Jurkat, Clone E6-1 (cell line): Measurements from ENCODE around the gene PRDM16.

Source experiments
- DNase-seq: peaks from one replicate; pipeline ENCODE4 v3.0.0-alpha.2; 2011; ENCODE audit warnings: low read depth, low spot score
- H3K4me3 ChIP-seq: 2 replicates; pipeline ENCODE4 v1.5.1; 2011; ENCODE audit warnings: mild to moderate bottlenecking, low read length, control low read depth, moderate library complexity

The PRDM16 gene

DNA sequence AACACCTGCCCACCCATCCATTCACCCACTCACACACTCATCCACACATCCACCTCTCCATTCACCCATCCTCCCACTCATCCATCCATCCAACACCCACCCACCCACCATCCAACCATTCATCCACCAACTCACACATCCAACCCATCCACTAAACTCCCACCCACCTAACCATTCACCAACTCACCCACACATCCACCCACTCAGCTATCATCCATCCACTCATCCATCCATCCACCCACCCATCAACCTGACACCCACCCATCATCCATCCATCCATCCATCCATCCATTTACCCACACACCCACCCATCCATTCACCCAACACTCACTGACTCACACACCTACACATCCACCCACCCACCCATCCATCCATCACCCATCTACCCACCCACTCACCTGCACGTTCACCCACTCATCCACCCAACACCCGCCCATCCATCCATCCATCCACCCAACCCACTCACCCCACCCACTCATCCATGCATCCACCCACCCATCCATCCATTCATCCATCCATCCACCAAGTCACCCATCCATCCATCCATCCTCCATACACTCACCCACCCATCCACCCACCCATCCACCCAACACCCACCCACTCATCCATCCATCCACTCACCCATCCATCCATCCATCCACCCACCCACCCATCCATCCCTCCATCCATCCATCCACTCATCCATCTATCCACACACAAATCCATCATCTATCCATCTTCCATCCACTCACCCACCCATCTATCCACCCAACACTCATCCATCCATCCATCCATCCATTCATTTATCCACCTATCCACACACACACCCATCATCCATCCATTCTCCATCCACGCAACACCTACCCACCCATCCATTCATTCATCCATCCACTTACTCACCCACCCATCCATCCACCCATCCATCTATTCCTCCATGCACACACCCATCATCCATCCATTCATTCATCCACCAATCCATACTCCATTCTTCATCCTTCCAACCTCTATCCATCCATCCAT, 17.4 kb upstream of the PRDM16 start:
- no peak overlapping the region for H3K4me3 ChIP-seq
- no peak for DNase-seq

DNA sequence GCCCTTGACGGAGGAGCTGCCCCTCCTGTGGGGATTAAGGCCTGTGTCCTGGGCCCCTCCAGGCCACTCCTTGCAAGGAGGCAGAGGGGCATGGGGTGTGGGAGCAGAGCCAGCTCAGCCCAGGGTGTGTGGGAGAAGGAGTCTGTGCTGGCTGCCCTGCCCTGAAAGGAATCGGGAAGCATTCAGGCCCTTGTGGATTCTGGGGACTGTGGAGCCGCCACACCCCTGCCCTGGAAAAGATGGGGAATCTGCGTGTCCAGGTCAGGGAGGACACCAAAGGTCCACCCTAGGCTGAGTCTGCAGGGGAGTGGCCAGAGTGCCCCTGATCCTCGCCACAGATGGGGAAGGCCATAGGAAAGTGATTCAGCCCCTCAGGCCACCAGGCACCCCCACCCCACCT, 16.5 kb upstream of the PRDM16 start:
- DNase-seq: no peak
- H3K4me3 ChIP-seq: no peak overlapping the region

DNA sequence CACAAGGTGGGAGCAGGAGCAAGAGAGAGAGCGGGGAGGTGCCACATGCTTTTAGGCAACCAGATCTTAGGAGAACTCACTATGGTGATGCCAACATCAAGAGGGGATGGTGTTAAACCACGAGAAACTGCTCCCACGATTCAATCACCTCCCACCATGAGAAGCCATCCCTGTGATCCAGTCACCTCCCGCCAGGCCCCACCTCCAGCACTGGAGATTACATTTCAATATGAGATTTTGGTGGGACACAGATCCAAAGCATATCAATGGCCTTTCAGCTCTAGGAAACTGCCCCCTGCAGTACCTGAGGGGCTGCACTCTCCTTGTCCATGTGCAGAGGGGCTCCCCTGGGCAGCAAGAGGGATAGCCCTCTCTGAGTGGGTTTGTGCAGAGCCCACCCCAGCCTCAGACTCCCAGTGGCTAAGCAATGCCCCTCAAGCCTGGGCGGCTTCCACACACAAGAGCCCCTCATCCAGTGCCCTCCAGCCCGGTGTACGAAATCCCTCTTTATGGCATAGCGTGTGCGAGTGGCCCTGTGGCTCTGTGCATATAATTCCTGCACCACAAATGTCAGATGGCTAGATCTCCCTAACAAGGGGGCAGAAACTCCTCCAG, 15.5 kb upstream of the PRDM16 start:
- DNase-seq: no peak
- no peak overlapping the region for H3K4me3 ChIP-seq

DNA sequence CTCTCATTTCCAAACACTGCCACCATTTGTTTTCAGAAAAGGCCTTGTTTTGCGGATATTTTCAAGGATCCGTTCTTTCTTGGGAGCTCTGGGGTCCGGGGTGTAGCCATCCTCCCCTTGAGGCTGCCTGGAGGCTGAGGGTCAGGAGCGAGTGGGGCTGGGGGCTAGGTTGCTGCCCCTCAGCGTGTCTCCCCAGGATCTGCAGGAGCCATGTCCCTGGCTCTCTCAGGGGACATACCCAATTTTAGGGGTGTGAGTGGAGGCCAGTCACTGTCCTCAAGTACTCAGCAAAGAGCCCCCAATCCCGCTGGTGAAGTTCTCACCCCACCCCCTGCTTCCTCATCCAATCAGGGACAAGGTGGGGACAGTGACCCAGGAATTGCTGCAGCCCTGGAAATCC, 15.0 kb upstream of the PRDM16 start:
- no peak for DNase-seq
- no peak overlapping the region for H3K4me3 ChIP-seq

DNA sequence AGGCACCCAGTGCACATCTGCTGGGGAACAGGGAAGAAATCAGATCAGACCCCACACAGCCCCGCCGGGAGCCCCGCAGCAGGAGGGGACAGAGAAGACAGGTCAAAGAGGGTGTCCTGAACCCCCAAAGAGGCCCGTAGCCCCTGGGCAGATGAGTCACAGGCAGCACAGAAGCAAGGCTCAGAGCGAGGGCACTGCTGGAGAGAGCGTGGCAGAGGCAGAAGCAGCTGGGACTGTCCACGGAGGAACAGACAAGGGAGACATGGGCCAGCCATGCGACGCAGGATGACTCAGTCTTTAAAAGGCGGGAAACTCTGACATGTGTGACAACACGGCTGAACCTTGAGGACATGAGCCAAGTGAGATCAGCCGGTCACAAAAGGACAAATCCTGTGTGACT, 14.5 kb upstream of the PRDM16 start:
- DNase-seq: no peak
- no peak overlapping the region for H3K4me3 ChIP-seq

DNA sequence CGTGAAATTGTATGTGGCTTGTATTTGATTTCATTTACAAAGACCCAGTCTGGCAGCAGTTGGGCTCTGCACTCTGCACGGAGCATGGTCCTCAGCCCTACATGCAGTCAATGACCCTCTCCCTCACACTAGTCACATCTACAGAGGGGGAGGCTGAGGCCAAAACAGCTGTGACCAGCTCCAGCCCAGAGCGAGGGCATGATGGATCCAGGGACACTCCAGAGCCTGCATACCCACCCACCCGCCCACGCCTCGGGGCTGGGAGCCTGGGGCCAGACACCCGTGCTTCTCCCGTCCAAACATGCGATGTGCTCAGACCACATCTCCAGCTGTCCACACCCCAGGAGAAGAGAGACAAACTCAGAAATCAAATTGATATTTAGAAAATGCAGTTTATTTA, 14.0 kb upstream of the PRDM16 start:
- no peak for DNase-seq

DNA sequence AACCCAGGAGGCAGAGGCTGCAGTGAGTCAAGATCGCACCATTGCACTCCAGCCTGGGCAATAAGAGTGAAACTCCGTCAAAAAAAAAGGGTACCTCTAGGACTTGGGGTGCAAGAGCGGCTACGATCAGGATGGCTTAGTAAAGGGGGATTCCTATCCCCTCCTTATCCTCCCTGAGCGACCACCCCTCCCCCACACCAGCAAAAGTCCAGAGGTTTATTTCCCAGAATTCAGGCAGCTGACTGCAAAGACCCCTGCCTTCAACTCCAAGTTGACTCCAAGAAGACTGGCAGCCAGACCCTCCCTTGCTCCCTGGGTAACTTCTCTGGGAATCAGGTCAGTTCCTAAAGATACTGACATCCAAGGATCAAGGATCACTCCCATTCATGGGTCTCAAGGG, 12.4 kb upstream of the PRDM16 start:
- no peak for DNase-seq
- H3K4me3 ChIP-seq: no peak overlapping the region

More for the DNA sequence above, 14.0 kb upstream of the PRDM16 start:
- H3K4me3 ChIP-seq: no peak overlapping the region

DNA sequence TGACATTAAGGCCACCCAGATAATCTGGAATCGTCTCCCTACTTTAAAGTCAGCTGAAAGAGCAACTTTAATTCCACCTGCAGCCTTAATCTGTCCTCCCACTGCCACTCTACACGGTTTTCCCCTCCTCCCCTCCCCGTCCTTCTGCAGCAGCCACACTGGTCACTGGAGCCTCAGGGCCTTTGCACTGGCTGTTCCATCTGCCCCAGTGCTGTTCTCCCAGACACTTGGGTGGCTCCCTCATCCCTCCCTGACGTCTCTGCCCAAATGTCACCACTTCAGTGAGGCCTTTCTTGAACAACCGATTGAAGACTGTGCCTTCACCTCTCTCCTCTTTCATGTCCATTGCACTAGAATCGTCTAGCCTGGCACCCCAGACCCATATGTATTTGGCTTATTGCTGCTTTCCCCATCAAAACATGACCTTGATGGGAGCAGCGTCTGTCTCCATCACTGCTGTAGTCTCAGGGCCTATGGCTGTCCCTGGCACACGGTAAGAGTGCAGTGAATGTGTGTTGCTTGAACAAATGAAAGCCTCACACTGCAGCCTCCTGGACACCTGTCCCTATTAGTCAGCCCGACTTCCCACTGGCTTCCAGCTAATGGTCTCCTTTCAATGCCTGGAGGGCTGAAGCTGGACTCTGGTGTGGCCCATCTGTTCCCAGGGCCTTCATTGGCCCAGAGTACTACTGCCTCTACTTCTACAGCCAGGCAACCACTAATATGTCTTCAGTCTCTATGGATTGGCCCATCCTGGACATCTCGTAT, 10.6 kb upstream of the PRDM16 start:
- no peak overlapping the region for H3K4me3 ChIP-seq
- no peak for DNase-seq

DNA sequence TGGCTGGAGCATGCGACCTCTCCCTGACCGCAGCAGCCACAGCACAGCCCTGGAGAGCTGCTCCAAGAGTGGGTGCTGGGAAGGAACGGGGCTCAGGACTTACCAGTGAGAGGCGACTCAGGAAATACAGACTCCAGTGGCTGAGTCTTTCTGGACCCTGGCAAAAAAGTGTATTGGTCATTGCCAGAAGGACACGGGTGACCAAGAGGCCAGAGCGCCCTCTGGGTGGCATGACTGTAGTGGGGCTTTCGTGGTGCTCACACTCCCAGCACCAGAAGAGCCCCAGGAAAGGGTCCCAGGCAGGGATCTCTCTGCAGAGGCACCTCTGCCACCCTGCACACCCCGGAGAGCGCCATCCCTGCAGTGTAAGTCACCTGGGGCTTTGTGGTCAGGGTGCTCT, 8.9 kb upstream of the PRDM16 start:
- no peak for DNase-seq
- no peak overlapping the region for H3K4me3 ChIP-seq

DNA sequence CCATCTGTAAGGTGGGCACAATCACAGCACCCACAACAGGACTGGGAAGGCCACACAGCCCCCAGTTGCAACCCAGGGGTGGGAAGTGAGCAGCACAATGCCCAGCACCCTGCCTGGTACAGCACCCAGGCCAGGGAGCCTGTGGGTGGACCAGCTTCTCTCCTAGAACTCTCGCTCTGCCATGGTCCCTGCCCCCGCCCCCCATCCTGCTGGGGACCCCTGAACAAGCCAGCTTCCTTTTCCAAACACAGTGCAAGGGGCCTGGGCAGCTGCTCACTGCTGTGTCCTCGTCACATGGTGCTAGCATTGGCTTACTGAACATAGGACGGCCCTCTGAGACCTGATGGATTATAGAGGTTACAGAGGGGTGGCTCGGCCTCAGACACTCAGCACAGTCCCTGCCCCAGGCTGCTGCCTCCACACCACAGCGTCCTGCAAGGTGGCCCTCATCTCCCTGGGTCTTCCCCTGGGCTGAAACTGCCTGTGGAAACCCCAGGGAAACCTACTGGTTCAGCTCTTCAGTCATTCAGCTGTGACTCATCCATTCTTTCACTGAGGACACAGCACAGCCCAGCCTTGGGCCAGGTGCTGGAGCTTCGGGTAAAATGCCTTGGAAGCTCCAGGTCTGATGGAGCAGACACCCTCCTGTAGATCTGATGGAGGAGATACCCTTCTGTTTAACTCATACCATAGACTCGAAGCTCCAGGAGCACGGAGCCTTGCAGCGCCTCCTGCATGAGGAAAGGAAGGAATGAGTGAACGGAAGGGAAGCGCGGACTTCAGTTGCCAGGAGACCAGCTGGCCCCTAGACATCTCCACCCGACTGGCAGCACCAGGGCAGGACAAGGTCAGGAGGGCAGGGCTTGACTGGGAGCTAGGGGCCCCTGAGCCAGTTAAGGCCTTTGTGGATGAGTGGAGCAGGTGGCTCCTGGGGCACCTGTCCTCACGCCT, 8.1 kb upstream of the PRDM16 start:
- no peak overlapping the region for H3K4me3 ChIP-seq
- DNase-seq: no peak

DNA sequence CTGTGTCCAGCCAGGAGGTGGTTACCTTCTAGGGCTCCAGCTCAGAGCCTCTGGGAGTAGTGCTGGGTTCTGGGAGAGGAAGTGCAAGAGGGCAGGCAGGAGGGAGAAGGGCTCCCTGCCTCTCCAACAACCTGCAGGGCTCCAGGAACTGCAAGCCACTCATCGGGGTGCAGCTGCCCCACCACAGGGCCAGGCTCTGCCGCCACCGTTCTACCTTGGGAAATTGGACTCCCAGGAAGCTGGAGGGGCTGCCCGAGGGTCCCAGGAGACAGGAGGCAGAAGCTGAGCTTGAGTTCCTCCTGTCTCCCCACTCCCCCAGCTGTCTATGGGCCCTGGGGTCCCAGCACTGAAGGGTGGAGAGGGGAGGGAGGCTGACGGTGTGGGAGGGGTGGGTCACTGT, 7.4 kb upstream of the PRDM16 start:
- DNase-seq: no peak
- no peak overlapping the region for H3K4me3 ChIP-seq

DNA sequence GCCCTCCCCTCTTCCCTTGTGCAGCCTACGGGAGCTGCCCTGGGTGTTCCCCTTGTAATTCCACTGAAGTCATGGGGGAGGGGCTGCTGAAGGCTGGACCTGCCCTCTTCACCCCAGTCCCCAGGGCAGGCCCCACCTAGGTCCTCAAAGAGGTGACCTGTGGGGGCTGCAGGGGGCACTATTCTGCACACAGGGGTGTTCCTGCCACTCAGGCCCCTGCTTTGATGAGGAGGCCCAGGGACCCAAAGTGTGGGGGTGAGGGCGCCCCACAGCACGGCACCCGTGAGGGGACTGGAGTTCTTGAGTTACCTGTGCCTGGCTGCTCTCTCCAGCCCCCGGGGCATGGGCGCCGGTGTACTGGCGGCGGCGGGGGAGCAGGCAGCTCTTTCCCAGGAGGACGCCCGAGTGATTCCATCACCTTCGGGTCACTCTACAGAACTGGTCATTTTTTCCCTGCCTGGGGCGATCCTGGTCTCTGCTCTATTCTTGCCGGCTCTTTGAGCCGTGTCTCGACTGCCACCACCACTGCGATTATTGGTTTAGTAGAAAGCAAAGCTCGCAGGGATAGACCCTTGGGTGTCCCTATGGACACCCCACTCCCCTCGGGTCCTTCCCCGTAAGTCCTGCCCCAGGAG, 6.9 kb upstream of the PRDM16 start:
- DNase-seq: no peak
- no peak overlapping the region for H3K4me3 ChIP-seq

DNA sequence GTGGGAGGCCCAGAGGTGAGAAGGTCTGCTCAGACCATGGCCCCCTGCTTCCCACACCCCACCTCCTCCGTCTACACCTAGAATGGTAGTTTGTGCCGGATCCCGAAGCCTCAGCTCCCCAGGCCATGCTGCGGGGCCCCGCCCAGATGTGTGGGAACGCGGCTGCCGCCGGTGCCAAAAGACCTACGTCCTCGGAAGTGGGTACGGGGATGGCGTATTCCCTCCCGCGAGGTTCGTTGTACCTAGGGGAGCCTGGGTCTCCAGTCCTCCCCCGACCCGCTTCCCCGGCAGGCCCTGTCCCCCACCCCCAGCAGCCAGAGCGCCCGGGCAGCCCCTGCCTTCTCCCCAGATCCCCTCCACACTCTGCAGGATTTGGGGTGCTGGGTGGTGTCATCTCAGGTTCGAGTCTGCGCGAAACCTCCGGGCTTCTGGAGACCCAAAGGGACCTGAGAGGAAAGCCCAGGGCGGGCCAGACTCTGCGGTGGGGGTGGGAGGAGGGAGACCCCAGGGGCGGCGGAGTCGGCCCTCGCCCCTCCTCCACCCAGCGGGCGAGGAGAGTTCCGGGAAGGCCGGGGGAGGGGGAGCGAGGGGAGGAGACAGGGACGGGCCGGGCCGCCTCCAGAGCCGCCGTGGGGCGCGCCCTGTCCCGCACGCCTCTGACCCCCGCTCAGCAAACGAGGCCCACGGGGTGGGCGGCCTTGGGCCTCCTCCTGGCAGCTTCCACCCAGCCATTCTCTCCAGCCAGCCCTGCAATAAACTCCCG, 6.2 kb upstream of the PRDM16 start:
- H3K4me3 ChIP-seq: no peak overlapping the region
- DNase-seq: no peak

DNA sequence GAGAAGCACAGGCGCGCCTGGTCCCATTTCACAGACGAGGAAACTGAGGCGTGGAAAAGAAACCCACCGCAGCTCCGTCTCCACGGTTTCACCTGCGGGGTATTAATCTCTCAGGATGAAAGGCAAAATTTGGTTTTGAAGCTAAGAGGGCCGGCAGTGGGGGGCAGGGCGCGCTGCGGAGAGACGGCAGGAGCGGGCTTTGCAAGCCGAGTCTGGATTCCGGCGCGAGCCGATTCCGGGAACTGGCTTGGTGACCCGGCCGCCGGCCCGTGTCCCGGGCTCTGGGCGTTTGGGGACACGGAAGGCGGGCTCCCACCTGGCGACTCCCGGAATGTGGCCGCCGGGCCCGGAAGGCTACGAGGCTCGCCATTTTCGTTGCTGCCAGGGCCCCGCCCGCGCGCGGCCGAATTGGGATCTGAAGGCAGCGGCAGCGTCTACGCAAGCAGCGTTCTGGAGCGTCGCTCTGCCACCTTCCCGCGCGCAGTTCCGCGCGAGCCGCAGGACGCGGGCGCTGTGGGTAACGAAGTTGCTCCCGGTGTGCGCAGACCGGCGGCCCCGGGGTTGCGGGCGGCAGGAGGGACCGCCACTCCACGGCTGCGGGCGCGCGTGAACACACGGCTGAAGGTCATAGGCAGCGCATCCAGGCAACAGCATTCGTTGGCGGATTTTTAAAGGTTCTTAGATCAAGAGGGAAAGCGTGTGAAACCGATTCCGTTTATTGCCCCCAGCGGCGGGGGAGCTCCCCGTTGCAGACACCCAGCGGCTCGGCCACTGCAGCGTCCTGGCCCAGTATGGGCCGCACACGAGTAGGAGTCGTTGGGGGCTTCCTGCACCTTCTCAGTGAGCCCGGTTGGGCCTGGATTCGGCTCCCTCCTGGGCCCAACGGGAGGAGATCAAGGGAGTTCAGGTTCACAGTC, 5.4 kb upstream of the PRDM16 start:
- no peak for DNase-seq
- H3K4me3 ChIP-seq: no peak overlapping the region

DNA sequence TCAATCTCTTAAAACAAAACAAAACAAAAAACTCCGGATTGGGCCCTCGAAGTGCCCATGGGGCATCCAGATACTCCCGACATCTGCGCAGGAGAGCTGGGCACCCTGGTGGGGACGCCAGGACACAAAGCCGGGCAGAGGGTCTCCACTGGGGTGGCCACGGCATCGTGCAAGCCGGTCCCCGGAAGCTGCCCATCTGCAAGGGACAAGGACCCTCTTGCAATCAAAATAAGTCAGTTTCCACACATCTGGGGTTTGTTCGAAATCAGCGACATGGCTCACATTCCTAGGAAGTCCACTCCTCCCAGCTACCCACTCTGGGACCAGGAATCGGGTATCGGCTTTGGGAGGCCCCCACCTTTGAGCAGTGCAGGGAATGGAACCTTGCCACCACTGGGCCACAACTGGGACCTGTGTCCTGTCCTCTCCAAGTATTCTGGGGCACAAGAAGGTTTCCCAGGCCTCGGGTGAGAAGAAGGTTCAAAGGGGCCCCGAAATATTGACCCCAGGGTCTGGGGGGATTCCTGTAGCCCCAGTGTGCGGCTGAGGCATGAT, 4.6 kb upstream of the PRDM16 start:
- H3K4me3 ChIP-seq: no peak overlapping the region
- DNase-seq: no peak

DNA sequence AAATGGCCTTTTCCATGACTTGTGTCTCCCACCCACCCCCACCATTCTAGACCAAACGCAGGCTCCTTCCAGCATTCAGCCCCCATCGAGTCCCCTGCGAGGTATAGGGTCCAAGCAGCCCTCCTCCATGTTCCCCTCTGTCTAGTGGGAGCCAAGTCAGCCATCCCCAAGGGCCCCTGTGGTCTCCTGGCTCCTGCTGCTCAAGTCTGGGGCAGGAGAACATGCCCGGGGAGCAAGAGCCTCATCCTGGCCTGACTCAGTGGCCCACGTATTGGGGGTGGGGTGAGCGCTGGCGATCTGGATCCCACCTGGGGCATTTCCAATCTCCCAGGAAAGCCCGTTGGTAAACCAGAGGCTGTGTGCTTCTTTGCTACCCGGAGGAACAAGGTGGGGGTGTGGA, 4.1 kb upstream of the PRDM16 start:
- no peak for DNase-seq
- H3K4me3 ChIP-seq: no peak overlapping the region
